Measurements from ENCODE around the gene FAM20C. TPM values are rescaled to one million over a fixed set of nuclear protein-coding genes. Genes with fewer than 3 reads are reported as not detected.

FAM20C gene
- total RNA-seq, 1 experiment from 2014 or later = 35.8 TPM

DNA sequence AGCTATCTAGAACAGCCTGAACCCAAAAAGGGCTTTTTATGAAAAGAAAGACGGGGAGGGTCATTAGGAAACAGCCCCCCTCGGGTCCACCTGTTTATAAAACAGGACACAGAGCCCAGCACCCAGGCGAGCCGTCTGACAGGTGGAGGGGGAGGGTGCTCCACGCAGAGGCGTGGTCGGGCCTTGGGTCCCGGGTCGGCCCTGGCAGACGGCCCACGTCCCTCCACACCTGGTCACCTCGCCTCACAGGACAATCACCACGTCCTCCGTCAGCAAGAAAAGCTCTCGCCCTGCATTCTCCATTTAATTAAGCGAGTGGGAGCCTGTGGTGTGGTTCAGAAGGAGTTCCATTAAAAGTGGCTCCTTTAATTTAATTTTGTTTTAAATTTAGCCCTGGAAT is 55.3 kb downstream of the FAM20C start:
- peaks cover 6% of the 10 kb centered on the region for H3K36me3 ChIP-seq (ENCODE audit: insufficient read depth, low read length, poor library complexity, severe bottlenecking)

DNA sequence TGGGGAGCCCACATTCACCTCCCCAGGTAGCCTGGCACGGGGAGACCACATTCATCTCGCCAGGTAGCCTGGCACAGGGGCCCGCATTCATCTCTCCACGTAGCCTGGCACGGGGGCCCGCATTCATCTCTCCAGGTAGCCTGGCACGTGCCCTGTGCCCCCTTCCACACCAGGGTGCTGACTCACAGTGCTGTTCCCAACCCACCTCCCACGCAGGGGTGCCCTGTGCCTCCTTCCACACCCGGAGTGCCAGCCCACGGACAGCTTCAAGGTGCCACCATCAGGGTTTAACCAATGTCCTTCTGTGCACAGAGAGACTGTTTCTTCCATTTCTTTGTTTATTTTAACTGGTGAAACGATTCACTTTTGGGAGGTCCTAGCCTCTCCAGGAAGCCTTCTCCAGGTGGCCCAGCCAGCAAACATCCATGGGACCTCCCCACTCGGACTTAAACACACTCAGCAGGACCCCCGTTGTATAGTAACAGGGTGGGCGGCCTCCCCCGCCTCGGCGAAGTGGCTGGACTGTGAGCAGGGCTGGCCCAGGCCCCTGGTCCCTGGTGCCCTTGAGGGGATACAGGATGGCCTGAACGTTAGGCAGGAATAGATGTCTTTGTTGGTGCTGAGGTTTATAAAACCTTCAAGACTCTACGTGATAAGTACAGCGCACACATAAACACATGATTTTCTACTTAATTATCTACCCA is 56.5 kb downstream of the FAM20C start:
- ChIA-PET POLR2A (ENCODE audit: low non-redundant PET) (no interaction called here), CTCF (interaction anchor here (0.7 kb wide), 1 partner anchor 50 kb away, joined by 3 read pairs; no protein-coding TSS in a partner anchor)
- H3K27me3 ChIP-seq (replicated peaks; ENCODE audit: insufficient read depth, low read depth, low read length, poor library complexity) = no peaks in the 10 kb centered on the region
- H3K9me3 ChIP-seq (ENCODE audit: low read depth, low read length, poor library complexity, severe bottlenecking) = no peaks in the 10 kb centered on the region
- intact Hi-C loops (cut with micrococcal nuclease; ENCODE audit: unreplicated experiment) = no loop called here
- H3K4me1 ChIP-seq (ENCODE audit: insufficient read depth, low read length, poor library complexity, severe bottlenecking) = peaks cover 15% of the 10 kb centered on the region
- peaks cover 6% of the 10 kb centered on the region for H3K36me3 ChIP-seq (ENCODE audit: insufficient read depth, low read length, poor library complexity, severe bottlenecking)
- no peak overlapping the region for H3K4me3 ChIP-seq (ENCODE audit: low read depth, low read length, poor library complexity, severe bottlenecking)
- BruUV-seq (replicated peaks) = no TSS peak
- H3K27ac ChIP-seq (ENCODE audit: low read depth, low read length, poor library complexity, severe bottlenecking) = no peak overlapping the region
- DNase-seq (ENCODE audit: low spot score) = no peak
- TF ChIP-seq CTCF (conservative IDR thresholded peaks at IDR 0.05; ENCODE audit: low read depth, low read length) (no peak), EZH2 (IDR thresholded peaks at IDR 0.05; ENCODE audit: borderline replicate concordance, low read depth, low read length, poor library complexity, severe bottlenecking) (no peak)

More for the DNA sequence above, 55.3 kb downstream of the FAM20C start:
- no TSS peak for BruUV-seq (replicated peaks)
- H3K27ac ChIP-seq (ENCODE audit: low read depth, low read length, poor library complexity, severe bottlenecking) = no peak overlapping the region
- no peak for DNase-seq (ENCODE audit: low spot score)
- no peaks in the 10 kb centered on the region for H3K9me3 ChIP-seq (ENCODE audit: low read depth, low read length, poor library complexity, severe bottlenecking)
- intact Hi-C loops (cut with micrococcal nuclease; ENCODE audit: unreplicated experiment) = no loop called here
- ChIA-PET CTCF (no interaction called here), POLR2A (ENCODE audit: low non-redundant PET) (no interaction called here)
- no peaks in the 10 kb centered on the region for H3K27me3 ChIP-seq (replicated peaks; ENCODE audit: insufficient read depth, low read depth, low read length, poor library complexity)
- H3K4me3 ChIP-seq (ENCODE audit: low read depth, low read length, poor library complexity, severe bottlenecking) = no peak overlapping the region
- TF ChIP-seq CTCF (conservative IDR thresholded peaks at IDR 0.05; ENCODE audit: low read depth, low read length) (no peak), EZH2 (IDR thresholded peaks at IDR 0.05; ENCODE audit: borderline replicate concordance, low read depth, low read length, poor library complexity, severe bottlenecking) (no peak)
- H3K4me1 ChIP-seq (ENCODE audit: insufficient read depth, low read length, poor library complexity, severe bottlenecking) = peaks cover 15% of the 10 kb centered on the region

- DNase-seq (ENCODE audit: low spot score) = peak; percentile 76
- peaks cover 6% of the 10 kb centered on the region for H3K36me3 ChIP-seq (ENCODE audit: insufficient read depth, low read length, poor library complexity, severe bottlenecking)
- no peaks in the 10 kb centered on the region for H3K27me3 ChIP-seq (replicated peaks; ENCODE audit: insufficient read depth, low read depth, low read length, poor library complexity)
- POLR2A ChIA-PET (ENCODE audit: low non-redundant PET) = no interaction called here
- CTCF ChIA-PET = no interaction called here
- no peak overlapping the region for H3K27ac ChIP-seq (ENCODE audit: low read depth, low read length, poor library complexity, severe bottlenecking)
- no peak for TF ChIP-seq EZH2 (IDR thresholded peaks at IDR 0.05; ENCODE audit: borderline replicate concordance, low read depth, low read length, poor library complexity, severe bottlenecking)
- no peak for TF ChIP-seq CTCF (conservative IDR thresholded peaks at IDR 0.05; ENCODE audit: low read depth, low read length)
- peaks cover 15% of the 10 kb centered on the region for H3K4me1 ChIP-seq (ENCODE audit: insufficient read depth, low read length, poor library complexity, severe bottlenecking)
- no peak overlapping the region for H3K4me3 ChIP-seq (ENCODE audit: low read depth, low read length, poor library complexity, severe bottlenecking)
- intact Hi-C loops (cut with micrococcal nuclease; ENCODE audit: unreplicated experiment) = no loop called here
- no peaks in the 10 kb centered on the region for H3K9me3 ChIP-seq (ENCODE audit: low read depth, low read length, poor library complexity, severe bottlenecking)
- BruUV-seq (replicated peaks) = no TSS peak
Observed at GRCh38 chr7:249989-250388, 57.6 kb downstream of the FAM20C start.

All from A673 (cell line).